Gastroesophageal sphincter (tissue), 4 donors: ENCODE measurements around the gene DFFB. TPM values are rescaled to one million over a fixed set of nuclear protein-coding genes. Genes with fewer than 3 reads are reported as not detected.

Experiments
- ATAC-seq: fragments of 150-250 bp; one replicate; pipeline ENCODE4 v1.9.1; 2016; ENCODE audit warnings: mild to moderate bottlenecking, moderate library complexity
- H3K27ac ChIP-seq, 4 donors: fragments of 200-600 bp; sonication (generic) in 3 of 4; 1 replicate in 3 of 4; 2 replicates in 1 of 4; pipeline ENCODE4 v1.5.1; 2016 to 2019
- H3K27me3 ChIP-seq: fragments of 200-600 bp; sonication (generic); one replicate; pipeline ENCODE4 v1.5.1; 2019
- H3K36me3 ChIP-seq, 2 donors: fragments of 200-600 bp; sonication (generic); one replicate each; pipeline ENCODE4 v1.5.1; 2019; ENCODE audit warnings: control low read depth in 1 of 2
- H3K4me1 ChIP-seq, 3 donors: fragments of 200-600 bp; sonication (generic); 1 replicate in 2 of 3; 2 replicates in 1 of 3; pipeline ENCODE4 v1.5.1; 2016 to 2019; ENCODE audit warnings: control low read depth in 2 of 3
- H3K4me3 ChIP-seq, 2 donors: fragments of 200-600 bp; sonication (generic); one replicate each; pipeline ENCODE4 v1.5.1; 2019; ENCODE audit warnings: mild to moderate bottlenecking in 1 of 2, moderate library complexity in 1 of 2
- H3K9me3 ChIP-seq, 3 donors: fragments of 200-600 bp; sonication (generic); one replicate each; pipeline ENCODE4 v1.5.1; 2017 to 2019; ENCODE audit warnings: control low read depth in 2 of 3
- CTCF ChIP-seq, 4 experiments: fragments of 200-600 bp in 2 of 4; fragments of 450-650 bp in 2 of 4; sonication (generic) in 1 of 4; IDR thresholded peaks; one replicate each; pipeline ENCODE4 v1.5.1; 2017 to 2019; ENCODE audit warnings: antibody characterized with exemption in 4 of 4, mild to moderate bottlenecking in 2 of 4, moderate library complexity in 2 of 4
- EP300 ChIP-seq: sonication (generic); formaldehyde crosslinking; IDR thresholded peaks from one replicate; pipeline ENCODE4 v1.6.1; 2017; ENCODE audit warnings: antibody characterized with exemption, mild to moderate bottlenecking
- POLR2A ChIP-seq, 2 donors: fragments of 450-650 bp; IDR thresholded peaks; one replicate each; pipeline ENCODE4 v1.6.1; 2017; ENCODE audit warnings: antibody characterized with exemption in 2 of 2, mild to moderate bottlenecking in 2 of 2, moderate library complexity in 1 of 2
- POLR2AphosphoS5 ChIP-seq: sonication (generic); formaldehyde crosslinking; IDR thresholded peaks from one replicate; pipeline ENCODE4 v1.6.1; 2017; ENCODE audit warnings: antibody characterized with exemption
- WGBS, 2 donors: methylation state at CpG; one replicate each; pipeline ENCODE4 v1.1.5; 2018; ENCODE audit warnings: low coverage in 1 of 2; 5-methylcytosine and 5-hydroxymethylcytosine counted together
- total RNA-seq, 4 donors: library from RNA; depleted of rRNA; stranded (reverse); fragments of >200 nt; gene quantifications; one replicate each; pipeline ENCODE4 v1.1.0, GENCODE V29; 2016

DFFB gene
- total RNA-seq, 4 donors from 2014 or later = 1.9 to 14.6 (median 7.7) TPM

DNA sequence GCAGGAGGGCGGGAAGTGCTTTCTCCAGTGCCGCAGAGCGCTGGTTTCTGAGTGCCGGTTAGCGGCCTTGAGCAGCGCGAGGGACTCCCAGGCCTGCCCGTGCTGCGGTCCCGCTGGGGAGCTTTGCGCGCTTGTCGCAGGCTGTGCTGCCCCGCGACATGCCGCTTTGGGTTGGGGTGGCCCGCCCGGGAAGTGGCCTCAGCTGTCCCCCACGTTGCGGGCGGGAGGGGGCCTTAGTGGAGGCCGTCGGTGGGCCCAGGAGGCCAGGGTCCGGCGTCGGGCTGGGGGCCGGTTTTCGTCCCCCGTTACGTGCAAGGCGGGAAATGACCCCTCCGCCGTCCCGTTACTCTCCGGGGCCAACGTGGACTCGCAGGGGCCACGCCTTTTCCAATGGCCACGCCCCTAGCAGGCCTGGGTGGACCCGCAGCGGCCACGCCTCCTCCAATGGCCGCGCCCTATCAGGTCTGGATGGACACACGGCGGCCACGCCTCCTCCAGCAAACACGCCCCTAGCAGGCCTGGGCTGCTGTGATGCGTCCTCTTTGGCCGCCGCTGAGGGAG, 43.8 kb downstream of the DFFB start:
- no peaks in the 10 kb centered on the region for H3K36me3 ChIP-seq
- TF ChIP-seq POLR2AphosphoS5 (peak; percentile 66), CTCF (IDR thresholded peaks at IDR 0.05) (no peak), POLR2A (IDR thresholded peaks at IDR 0.05) (peak; percentile 31), EP300 (no peak)
- peaks cover 0 to 20% (median 7%) of the 10 kb centered on the region in 3 donors for H3K4me1 ChIP-seq
- peaks cover 0 to 15% (median 0%) of the 10 kb centered on the region in 3 donors for H3K9me3 ChIP-seq
- ATAC-seq = peak; percentile 82
- no peaks in the 10 kb centered on the region for H3K27me3 ChIP-seq
- peak overlapping the region; percentile 72 to 86 for H3K4me3 ChIP-seq
- 0% methylated on average over 5 of the region's 51 CpGs; no CpG with 5 or more reads in 1 of the 2 donors for WGBS, 2 donors
- peak overlapping the region; percentile 79 to 99 (median 98) for H3K27ac ChIP-seq

GRCh38 chr1:3902111-3902511, 44.8 kb downstream of the DFFB start:
- WGBS, 2 donors = 89 to 98% methylated on average over 7 to 8 of the region's 15 CpGs
- Histone ChIP-seq H3K36me3 (no peaks in the 10 kb centered on the region), H3K27ac (no peak overlapping the region), H3K4me1 (peaks cover 0 to 15% (median 7%) of the 10 kb centered on the region in 3 donors), H3K9me3 (peaks cover 0 to 14% (median 0%) of the 10 kb centered on the region in 3 donors), H3K27me3 (no peaks in the 10 kb centered on the region), H3K4me3 (no peak overlapping the region)
- TF ChIP-seq POLR2AphosphoS5 (no peak), CTCF (IDR thresholded peaks at IDR 0.05) (no peak), EP300 (no peak), POLR2A (IDR thresholded peaks at IDR 0.05) (no peak)
- no peak for ATAC-seq

DNA sequence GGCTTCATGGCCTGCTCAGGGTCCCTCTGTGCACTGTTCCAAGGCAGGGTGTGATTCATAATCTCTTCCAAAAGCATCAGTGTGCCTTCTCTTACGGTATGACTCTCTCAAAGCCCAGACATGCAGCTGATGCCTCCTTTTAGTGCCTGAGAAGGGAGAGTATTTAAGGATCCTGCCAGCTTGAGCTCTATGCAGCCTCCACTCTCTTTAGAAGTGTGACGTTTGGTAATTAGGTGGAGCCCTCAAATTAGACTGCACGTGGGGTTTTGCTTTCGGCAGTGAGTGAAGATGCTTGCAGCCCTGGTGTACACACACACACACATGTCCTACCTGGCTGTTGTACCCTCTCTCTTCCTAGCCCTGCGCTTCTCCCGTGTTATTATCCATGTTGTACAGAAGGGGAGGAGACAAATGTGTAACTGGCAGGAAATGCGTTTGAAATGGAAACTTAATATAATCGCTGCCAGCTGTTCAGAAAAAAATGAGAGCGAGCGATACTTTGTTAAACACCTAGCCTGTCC, 45.4 kb downstream of the DFFB start:
- ATAC-seq = no peak
- 39 to 59% methylated on average over 8 of the region's 10 CpGs for WGBS, 2 donors
- Histone ChIP-seq H3K9me3 (peaks cover 0 to 9% (median 0%) of the 10 kb centered on the region in 3 donors), H3K27me3 (no peaks in the 10 kb centered on the region), H3K27ac (no peak overlapping the region), H3K4me3 (no peak overlapping the region), H3K36me3 (no peaks in the 10 kb centered on the region), H3K4me1 (peaks cover 0 to 15% (median 7%) of the 10 kb centered on the region in 3 donors)
- TF ChIP-seq POLR2AphosphoS5 (no peak), CTCF (IDR thresholded peaks at IDR 0.05) (no peak), POLR2A (IDR thresholded peaks at IDR 0.05) (no peak), EP300 (no peak)

- TF ChIP-seq POLR2AphosphoS5 (no peak), CTCF (IDR thresholded peaks at IDR 0.05) (no peak), POLR2A (IDR thresholded peaks at IDR 0.05) (no peak), EP300 (no peak)
- WGBS, 2 donors = 65 to 79% methylated on average over 6 to 9 of the region's 16 CpGs
- Histone ChIP-seq H3K9me3 (peaks cover 0 to 1% (median 0%) of the 10 kb centered on the region in 3 donors), H3K27me3 (no peaks in the 10 kb centered on the region), H3K4me1 (peaks cover 0 to 15% (median 7%) of the 10 kb centered on the region in 3 donors), H3K27ac (no peak overlapping the region), H3K36me3 (no peaks in the 10 kb centered on the region), H3K4me3 (no peak overlapping the region)
- ATAC-seq = no peak
Measured at GRCh38 chr1:3903141-3904005, 46.1 kb downstream of the DFFB start.
